HG02763 (cell line): ENCODE measurements around the gene ITGB8.

Source experiments
- ATAC-seq: cut with Tn5 transposase; IDR thresholded peaks from one replicate; pipeline ENCODE4 v1.9.1; 2021; ENCODE audit warnings: mild to moderate bottlenecking, moderate library complexity; ENCODE audit not compliant: unreplicated experiment

Gene ITGB8

DNA sequence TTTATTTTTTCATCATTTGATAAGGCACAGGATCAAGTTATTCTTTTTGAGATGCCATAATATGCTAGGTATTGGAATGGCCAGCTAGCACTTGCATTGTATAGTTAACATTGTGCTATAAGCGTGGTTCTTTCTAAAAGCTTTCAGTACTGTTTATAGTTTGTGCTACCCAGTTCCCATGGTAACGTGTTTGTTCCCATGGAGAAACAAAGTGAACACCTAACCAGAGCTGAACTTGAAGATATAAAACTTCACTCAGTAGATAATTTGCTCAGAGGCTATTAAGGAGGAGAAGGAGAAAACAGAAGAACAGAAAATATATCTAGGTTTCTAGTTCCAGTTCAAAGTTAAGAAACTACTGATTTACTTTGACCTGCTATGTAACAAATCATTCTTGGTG lies 23.6 kb upstream of the ITGB8 start:
- ATAC-seq: peak; percentile 51

DNA sequence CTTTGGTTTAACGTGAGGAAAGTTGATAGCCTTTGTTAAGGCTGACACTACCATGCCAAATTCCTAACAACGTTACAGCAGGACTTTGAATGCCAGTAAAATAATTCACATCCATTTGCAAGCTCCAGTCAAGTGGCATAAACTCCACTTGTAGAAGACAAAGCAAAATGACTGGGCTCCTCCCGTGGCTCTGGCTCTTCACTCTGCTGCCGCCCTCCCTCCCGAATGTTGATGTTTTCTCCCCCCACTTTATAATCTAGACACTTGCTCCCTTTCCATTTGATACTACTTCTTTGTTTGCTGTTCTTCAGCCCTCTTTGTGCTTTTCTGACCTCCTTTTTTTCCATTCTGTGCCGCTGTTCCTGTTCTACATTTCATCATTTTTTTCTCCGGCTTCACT lies 22.8 kb upstream of the ITGB8 start:
- no peak for ATAC-seq

DNA sequence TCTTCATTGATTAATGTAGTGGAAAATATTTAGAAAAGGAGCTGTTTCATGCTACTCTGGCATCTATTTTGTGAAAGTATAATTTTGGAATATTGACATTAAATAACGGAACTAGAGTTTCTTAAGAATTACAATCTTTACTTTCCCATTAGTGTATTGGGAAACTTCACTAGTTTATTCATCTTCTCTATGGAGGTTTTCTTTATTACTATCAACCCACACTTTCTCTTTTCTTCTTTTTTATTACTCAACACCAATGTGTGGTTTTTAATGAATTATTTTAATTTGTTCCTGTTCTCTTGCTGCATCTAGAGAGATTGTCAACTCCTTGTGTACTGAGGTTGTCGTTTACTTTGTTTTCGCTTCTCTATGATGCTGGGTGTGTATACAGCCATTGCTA lies 20.4 kb upstream of the ITGB8 start:
- no peak for ATAC-seq

- no peak for ATAC-seq
These were observed 19.5 kb upstream of the ITGB8 start for GRCh38 chr7:20310963-20311742.

DNA sequence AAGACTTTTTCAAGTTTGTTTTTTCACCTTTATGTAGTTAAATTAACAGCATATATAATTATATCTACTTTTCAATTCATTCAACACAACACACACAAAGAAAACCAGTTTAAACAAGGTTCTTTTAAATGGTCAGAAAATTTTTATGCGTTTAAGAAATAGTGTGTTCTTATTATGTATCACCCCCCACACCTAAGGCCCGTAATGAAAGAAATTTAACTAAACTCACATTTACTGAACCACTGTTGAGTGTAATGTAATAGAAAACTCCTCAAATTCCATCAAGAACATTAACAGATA lies 19.0 kb upstream of the ITGB8 start:
- no peak for ATAC-seq

DNA sequence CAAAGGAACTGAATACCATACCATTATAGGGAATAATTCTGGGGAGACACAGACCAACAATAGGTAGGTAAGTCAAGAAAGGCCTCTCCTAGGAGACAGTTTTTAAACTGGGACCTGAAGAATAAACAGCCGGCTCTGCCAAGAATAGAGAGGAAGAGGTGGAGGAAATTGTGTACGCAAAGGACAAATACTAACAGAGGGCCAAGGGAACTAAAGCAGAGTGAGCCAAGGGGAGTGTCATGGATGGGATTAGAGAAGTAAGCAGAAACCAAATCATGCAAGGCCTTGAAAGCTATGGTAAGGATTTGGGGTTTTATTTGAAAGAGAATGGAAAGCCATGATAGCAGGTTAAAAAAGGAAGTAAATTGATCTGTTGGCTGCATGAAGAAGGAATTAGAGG lies 18.1 kb upstream of the ITGB8 start:
- ATAC-seq: no peak

DNA sequence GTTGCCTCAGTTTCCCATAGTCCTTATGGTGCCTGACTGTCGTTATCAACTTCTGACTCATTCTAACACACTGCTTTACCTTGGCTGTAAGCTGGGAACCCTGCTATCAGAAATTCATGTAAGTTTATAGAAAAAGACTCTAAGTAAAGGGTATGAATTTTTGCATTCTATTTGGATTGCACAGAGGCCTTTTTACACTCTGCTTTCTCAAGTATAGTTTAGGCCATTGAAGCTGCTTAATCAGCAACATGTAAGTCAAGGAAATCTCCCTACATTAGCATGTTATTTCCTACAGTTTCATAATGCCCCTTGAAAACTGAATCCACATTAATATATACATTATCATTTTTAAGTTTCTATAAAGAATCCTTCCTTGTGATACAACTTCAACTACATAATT lies 17.1 kb upstream of the ITGB8 start:
- ATAC-seq: no peak

DNA sequence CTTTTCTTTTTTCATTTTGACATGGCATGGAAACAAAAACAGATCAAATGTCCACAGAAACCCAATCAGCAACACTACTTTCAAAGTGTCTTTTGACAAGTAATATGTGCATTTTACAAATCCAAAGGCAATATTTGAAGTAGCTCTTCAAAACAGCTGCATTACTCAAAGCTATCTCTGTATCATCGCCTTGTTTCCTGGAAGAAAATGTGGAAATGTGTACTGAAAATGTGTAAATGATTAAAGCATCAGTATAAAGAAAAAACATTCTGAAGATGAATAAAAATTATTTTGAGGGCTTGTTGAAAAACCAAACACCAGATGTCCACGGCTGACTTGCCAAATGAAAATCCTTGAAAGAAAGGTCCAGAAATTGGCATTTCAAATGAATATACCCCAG lies 16.5 kb upstream of the ITGB8 start:
- ATAC-seq: no peak

DNA sequence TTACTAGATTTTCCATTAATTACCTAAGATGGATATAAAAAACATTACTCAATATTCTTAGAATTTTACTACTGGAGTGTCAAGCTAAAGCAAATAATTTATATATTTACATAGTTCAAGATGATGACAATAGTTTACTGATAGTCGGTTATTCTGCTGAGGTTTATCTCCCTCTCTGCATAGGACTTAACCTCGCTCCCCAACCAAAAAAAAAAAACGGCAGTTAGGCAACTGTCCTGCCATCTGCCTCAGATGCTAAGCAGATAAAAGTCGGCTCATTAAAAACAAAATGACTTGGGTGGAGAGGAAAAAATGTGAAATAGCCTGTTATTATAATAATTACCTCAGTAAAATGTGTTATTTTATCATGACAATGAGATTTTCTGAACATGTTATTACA lies 14.0 kb upstream of the ITGB8 start:
- no peak for ATAC-seq

DNA sequence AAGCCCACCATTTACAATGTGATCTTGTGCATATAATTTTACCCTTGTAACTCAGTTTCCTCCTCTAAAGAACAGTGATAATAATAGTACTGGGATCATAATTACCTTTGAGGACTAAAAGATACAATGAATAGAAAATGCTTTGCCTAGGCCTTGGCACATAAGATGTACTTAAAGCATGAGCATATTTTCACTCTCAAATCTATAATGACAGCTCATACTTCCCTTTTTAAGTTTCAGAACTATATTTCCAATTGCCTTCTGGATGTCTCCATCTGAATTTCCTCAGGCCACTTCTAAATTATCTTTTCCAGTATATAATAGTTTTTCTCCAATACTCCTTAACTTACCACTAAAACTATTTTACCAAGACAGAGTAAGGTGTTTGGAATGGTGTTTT lies 13.3 kb upstream of the ITGB8 start:
- ATAC-seq: no peak

GRCh38 chr7:20318933-20319332 lies 11.8 kb upstream of the ITGB8 start:
- no peak for ATAC-seq

DNA sequence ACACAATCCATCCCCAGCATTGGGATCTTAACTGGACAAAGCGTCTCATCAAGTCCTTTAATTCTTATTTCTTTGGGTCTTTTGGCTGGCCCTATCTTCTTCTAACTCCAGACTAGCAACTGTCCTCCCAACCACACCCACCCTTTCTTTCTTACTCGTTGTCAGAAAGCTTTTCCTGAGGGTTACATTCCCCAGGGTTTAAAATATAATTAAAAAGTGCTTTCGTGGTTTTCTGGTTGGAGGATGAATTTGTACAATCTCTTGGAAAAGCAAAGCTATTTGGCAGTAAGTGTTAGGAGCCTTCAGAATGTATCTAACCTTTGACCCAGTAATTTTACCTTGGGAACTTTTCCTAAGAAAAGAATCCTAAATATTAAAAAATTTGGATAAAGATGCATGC lies 10.4 kb upstream of the ITGB8 start:
- no peak for ATAC-seq

DNA sequence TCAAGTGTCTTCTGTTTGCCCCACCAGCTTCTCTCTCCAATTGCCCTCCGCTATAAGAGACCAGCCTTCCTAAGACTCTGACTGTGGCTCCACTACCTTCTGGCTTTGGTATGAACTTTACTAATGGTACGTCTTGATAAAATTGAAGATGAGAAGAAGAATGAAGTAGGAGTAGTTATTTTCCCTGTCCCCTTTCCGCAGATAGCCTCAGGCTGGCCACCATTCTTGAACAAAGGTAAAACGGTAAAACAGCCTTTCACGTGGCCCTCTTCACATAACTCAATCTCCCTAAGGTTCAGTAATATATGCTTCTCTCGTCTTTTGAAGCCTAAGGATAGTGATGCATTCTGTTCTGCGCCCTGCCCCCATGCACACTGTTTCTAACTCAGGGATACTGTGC lies 9.9 kb upstream of the ITGB8 start:
- ATAC-seq: no peak

GRCh38 chr7:20323595-20323994 lies 7.1 kb upstream of the ITGB8 start:
- ATAC-seq: no peak

- no peak for ATAC-seq
These were observed 4.4 kb upstream of the ITGB8 start for GRCh38 chr7:20326342-20326741.

DNA sequence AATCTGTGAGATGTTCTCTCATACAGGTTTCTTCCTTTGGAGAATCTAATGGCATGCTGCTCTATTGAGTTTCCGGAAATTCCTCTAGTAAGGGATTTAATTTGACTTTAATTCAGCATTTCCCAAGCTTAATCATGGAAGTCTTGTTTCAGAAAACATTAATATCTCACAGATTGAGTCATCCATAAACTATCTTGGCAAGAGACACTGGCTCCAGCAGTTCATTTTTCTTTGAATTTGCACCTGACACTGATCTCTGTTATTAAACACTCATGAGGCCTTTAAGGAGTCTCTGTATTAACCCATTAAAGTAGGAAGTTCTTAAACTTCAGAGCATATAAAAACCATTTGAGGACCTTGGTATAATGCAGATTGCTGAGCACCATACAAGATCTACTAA lies 3.6 kb upstream of the ITGB8 start:
- no peak for ATAC-seq

GRCh38 chr7:20328027-20328426 lies 2.7 kb upstream of the ITGB8 start:
- ATAC-seq: no peak

- ATAC-seq: no peak
These were observed 2.0 kb upstream of the ITGB8 start for GRCh38 chr7:20328692-20329091.

DNA sequence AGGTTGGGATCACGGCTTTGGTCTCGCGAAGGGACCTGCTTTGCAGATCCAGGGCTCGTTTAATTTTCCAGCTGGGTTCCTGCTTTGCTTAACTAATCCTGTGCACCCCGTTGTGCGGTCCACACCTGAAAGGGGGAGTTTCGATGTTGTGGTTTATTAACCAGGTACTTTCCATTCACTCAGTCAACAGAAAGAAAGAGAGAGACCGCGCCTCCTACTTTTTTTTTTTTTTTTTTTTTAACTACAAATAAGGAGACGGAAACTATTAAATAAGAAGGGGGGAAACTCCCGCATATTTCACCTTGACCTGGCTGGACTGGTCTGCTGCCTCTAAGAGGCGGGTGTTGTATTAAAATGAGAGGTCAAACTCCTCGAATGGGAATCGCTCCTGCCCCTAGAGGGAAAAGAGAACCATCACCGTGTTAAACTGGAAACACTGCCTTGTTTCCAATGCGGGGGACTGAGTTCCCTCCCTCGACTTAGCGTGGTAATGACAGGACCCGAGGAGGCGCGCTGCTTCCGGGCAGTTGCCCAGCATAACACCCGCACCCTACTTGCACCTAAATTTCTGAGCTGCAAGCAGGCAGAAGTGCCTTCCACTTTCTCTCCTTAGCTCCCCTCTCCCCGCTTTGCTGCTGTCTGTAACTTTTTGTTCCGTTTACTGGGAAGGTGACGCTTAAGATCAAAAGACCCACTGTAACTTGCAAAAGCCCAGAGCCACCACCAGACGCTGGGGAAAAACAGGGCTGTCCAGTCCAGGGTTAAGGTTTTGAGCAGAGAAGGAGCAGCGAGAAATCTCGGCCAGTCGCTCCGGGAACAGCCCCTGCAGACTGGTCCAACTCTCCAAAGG lies 1.1 kb upstream of the ITGB8 start:
- ATAC-seq: peak; percentile 39

GRCh38 chr7:20330928-20331909 lies 519 bp downstream of the ITGB8 start:
- peak; percentile 22 for ATAC-seq
